GM12864 (cell line): ENCODE data around the gene CADM2.
A peak's percentile ranks its signal among the peaks of the same experiment; 100 is the strongest.
"Not testable (repeated sequence)": the region's sequence is repeated elsewhere in the genome, so short reads cannot be mapped to it uniquely, and the experiment has no call there.

ENCODE experiments used
- DNase-seq: peaks from one replicate; pipeline ENCODE4 v3.0.0-alpha.2; 2011; ENCODE audit warnings: low read depth
- H3K4me3 ChIP-seq: 2 replicates; pipeline ENCODE4 v1.5.1; 2011; ENCODE audit warnings: mild to moderate bottlenecking, low read depth, low read length, control low read depth
- CTCF ChIP-seq: IDR thresholded peaks from 2 replicates; pipeline ENCODE4 v1.5.1; 2011; ENCODE audit warnings: low read depth, mild to moderate bottlenecking, moderate library complexity, low read length, control low read depth, inconsistent platforms; ENCODE audit errors: missing control alignments

Gene CADM2

GRCh38 chr3:84958495-84959469 lies at the start of gene CADM2:
CADM2 (plus strand) TSS chr3:84958989.
- H3K4me3 ChIP-seq: peak within 1 kb of the TSS; percentile 50
- no peak for DNase-seq
- no peak for TF ChIP-seq CTCF

GRCh38 chr3:84918592-84918991 lies 40.2 kb upstream of the CADM2 start:
- not testable (repeated sequence) for H3K4me3 ChIP-seq, DNase-seq

- no peak for TF ChIP-seq CTCF
Observed at GRCh38 chr3:84922682-84923081, 36.1 kb upstream of the CADM2 start.

GRCh38 chr3:84925571-84925970 lies 33.2 kb upstream of the CADM2 start:
- H3K4me3 ChIP-seq: no peak overlapping the region
- no peak for TF ChIP-seq CTCF
- no peak for DNase-seq

More at GRCh38 chr3:84922682-84923081, 36.1 kb upstream of the CADM2 start:
- H3K4me3 ChIP-seq: no peak overlapping the region
- no peak for DNase-seq

- TF ChIP-seq CTCF: peak; percentile 17
- DNase-seq: no peak
Observed at GRCh38 chr3:84943379-84943778, 15.4 kb upstream of the CADM2 start.

GRCh38 chr3:84946240-84946639 lies 12.5 kb upstream of the CADM2 start:
- DNase-seq: no peak
- H3K4me3 ChIP-seq: no peak overlapping the region
- no peak for TF ChIP-seq CTCF

More at GRCh38 chr3:84943379-84943778, 15.4 kb upstream of the CADM2 start:
- H3K4me3 ChIP-seq: no peak overlapping the region

- no peak overlapping the region for H3K4me3 ChIP-seq
- no peak for DNase-seq
- TF ChIP-seq CTCF: no peak
Observed at GRCh38 chr3:84959470-84960271, 882 bp downstream of the CADM2 start.
